K562 (cell line): ENCODE results near the gene ABI2. TPM values are rescaled to one million over a fixed set of nuclear protein-coding genes. Genes with fewer than 3 reads are reported as not detected.

ENCODE experiments used
- ATAC-seq: fragments of 200-7000 bp; cut with Tn5 transposase; 3 replicates; pipeline ENCODE4 v1.9.1; 2020; ENCODE audit warnings: moderate library complexity
- BruUV-seq: library from RNA; stranded (reverse); fragments of 400-500 nt; replicated peaks from 2 replicates; lab custom pipeline; 2021; lab: Mats Ljungman, UMichigan
- CTCF ChIA-PET: fragments of 300-600 bp; formaldehyde crosslinking; extraction: SDS; loops from one replicate; lab custom pipeline; 2021; ENCODE audit warnings: low intra/inter-chr PET ratio; lab: Yijun Ruan, JAX
- POLR2A ChIA-PET: fragments of 300-600, 350-650 bp; sonication (Branson Sonifier 250); formaldehyde crosslinking; extraction: SDS; loops from one replicate; lab custom pipeline; 2021; ENCODE audit warnings: antibody characterized with exemption, inconsistent platforms; lab: Yijun Ruan, JAX
- DNase-seq, 4 experiments: peaks; one replicate each; pipeline versions ENCODE4 v3.0.0 to v3.0.0-alpha.2; 2011 to 2018; ENCODE audit warnings: low spot score in 3 of 4, mixed read lengths in 3 of 4; ENCODE audit errors: extremely low read depth in 1 of 4
- FAIRE-seq: peaks from 2 replicates; lab custom pipeline; 2011; peaks lifted over from hg19 to GRCh38; lab: Jason Lieb, UNC
- H2AFZ ChIP-seq: 2 replicates; pipeline ENCODE4 v1.6.0; 2011; ENCODE audit warnings: low read depth, low read length, control low read depth, inconsistent platforms
- H3K27ac ChIP-seq: fragments of 200-600 bp; 3 replicates; pipeline ENCODE4 v1.8.0; 2011; ENCODE audit warnings: low read depth, mild to moderate bottlenecking, control low read depth, inconsistent platforms, low read length, moderate library complexity, mixed read lengths; ENCODE audit errors: extremely low read depth
- H3K27me3 ChIP-seq, 2 experiments: fragments of 300-600 bp in 1 of 2; 2 replicates in 1 of 2; 3 replicates in 1 of 2; pipeline versions ENCODE4 v1.6.0 to v1.8.0; 2011; ENCODE audit warnings: inconsistent platforms in 2 of 2, low read length in 2 of 2, mild to moderate bottlenecking in 1 of 2, mixed read lengths in 1 of 2, moderate library complexity in 1 of 2; ENCODE audit not compliant: control insufficient read depth in 2 of 2, insufficient read depth in 2 of 2
- H3K36me3 ChIP-seq: fragments of 300-600 bp; 3 replicates; pipeline ENCODE4 v1.8.0; 2011; ENCODE audit warnings: mild to moderate bottlenecking, low read length, inconsistent platforms; ENCODE audit not compliant: control insufficient read depth, insufficient read depth
- H3K4me1 ChIP-seq, 2 experiments: fragments of 200-600 bp in 1 of 2; replicated peaks in 1 of 2; 2 replicates in 1 of 2; 3 replicates in 1 of 2; pipeline versions ENCODE4 v1.5.1 to v1.8.0; 2011; ENCODE audit warnings: inconsistent platforms in 2 of 2, low read length in 2 of 2, mild to moderate bottlenecking in 1 of 2, mixed read lengths in 1 of 2, moderate library complexity in 1 of 2; ENCODE audit not compliant: control insufficient read depth in 2 of 2, insufficient read depth in 2 of 2
- H3K4me2 ChIP-seq: 2 replicates; pipeline ENCODE4 v1.6.1; 2011; ENCODE audit warnings: low read length, control low read depth, inconsistent platforms, mixed read lengths; ENCODE audit not compliant: insufficient read depth
- H3K4me3 ChIP-seq: fragments of 200-600 bp; sonication (generic), shearing (Covaris generic); 2 replicates; pipeline ENCODE4 v1.5.1; 2016; ENCODE audit warnings: control low read depth, inconsistent platforms
- H3K79me2 ChIP-seq: fragments of 200-600 bp; 3 replicates; pipeline ENCODE4 v1.8.0; 2011; ENCODE audit warnings: low read length, inconsistent platforms; ENCODE audit not compliant: control insufficient read depth, insufficient read depth
- H3K9ac ChIP-seq, 2 experiments: 2 replicates each; pipeline versions ENCODE4 v1.6.0 to v1.6.1; 2011; ENCODE audit warnings: low read depth in 2 of 2, low read length in 2 of 2, control low read depth in 1 of 2, inconsistent platforms in 1 of 2, mild to moderate bottlenecking in 1 of 2, mixed read lengths in 1 of 2; ENCODE audit not compliant: insufficient read depth in 1 of 2
- H3K9me1 ChIP-seq: one replicate; pipeline ENCODE4 v1.6.0; 2011; ENCODE audit warnings: inconsistent platforms, mild to moderate bottlenecking, low read length, moderate library complexity; ENCODE audit not compliant: control insufficient read depth, insufficient read depth
- H3K9me3 ChIP-seq: replicated peaks from 2 replicates; pipeline ENCODE4 v1.5.1; 2011; ENCODE audit warnings: low read depth, low read length, inconsistent platforms; ENCODE audit not compliant: control insufficient read depth, insufficient read depth
- H4K20me1 ChIP-seq: replicated peaks from 2 replicates; pipeline ENCODE4 v1.6.1; 2011; ENCODE audit warnings: low read length, inconsistent platforms, mixed read lengths; ENCODE audit not compliant: control insufficient read depth, insufficient read depth
- ELF2 ChIP-seq: fragments of 250-450 bp; sonication (Bioruptor Pico); IDR thresholded peaks from 2 replicates; pipeline ENCODE4 v1.5.0; 2021; ENCODE audit warnings: mild to moderate bottlenecking
- HNRNPL ChIP-seq: fragments of 200-400 bp; formaldehyde crosslinking; IDR thresholded peaks from 2 replicates; pipeline ENCODE4 v1.6.1; 2017; ENCODE audit warnings: low read depth, mild to moderate bottlenecking, low read length
- NONO ChIP-seq, 2 experiments: fragments of 200-400 bp in 1 of 2; fragments of 450-650 bp in 1 of 2; formaldehyde crosslinking in 1 of 2; IDR thresholded peaks; 2 replicates each; pipeline ENCODE4 v1.6.1; 2017; ENCODE audit warnings: low read depth in 2 of 2, mild to moderate bottlenecking in 2 of 2, moderate library complexity in 2 of 2, low read length in 1 of 2
- POLR2AphosphoS5 ChIP-seq: IDR thresholded peaks from 2 replicates; pipeline ENCODE4 v1.6.1; 2011; ENCODE audit warnings: mild to moderate bottlenecking, low read depth, low read length, moderate library complexity; ENCODE audit not compliant: control insufficient read depth, insufficient read depth
- TAF7 ChIP-seq: fragments of 450-650 bp; IDR thresholded peaks from 2 replicates; pipeline ENCODE4 v1.6.1; 2016; ENCODE audit warnings: missing genetic modification characterization, missing compliant biosample characterization
- WHSC1 ChIP-seq: IDR thresholded peaks from one replicate; pipeline ENCODE4 v1.6.1; 2012; ENCODE audit warnings: low read length, control low read depth, inconsistent platforms
- ZNF239 ChIP-seq: fragments of 250-450 bp; sonication (Bioruptor Pico); IDR thresholded peaks from 2 replicates; pipeline ENCODE4 v1.4.0; 2020; ENCODE audit warnings: mild to moderate bottlenecking
- ZNF316 ChIP-seq: fragments of 450-650 bp; IDR thresholded peaks from 2 replicates; pipeline ENCODE4 v1.6.1; 2016
- WGBS: fragments of 100-300 bp; shearing (Covaris generic); methylation state at CpG from one replicate; pipeline ENCODE4 v1.1.6; 2016; ENCODE audit warnings: low coverage, mixed read lengths; ENCODE audit not compliant: insufficient coverage; ENCODE audit errors: missing lambda C conversion rate; 5-methylcytosine and 5-hydroxymethylcytosine counted together
- in situ Hi-C: fragments of 300-500 bp; cut with MboI; formaldehyde crosslinking; loops from 4 replicates; pipeline ENCODE4 v1.15.0; 2018; ENCODE audit warnings: inconsistent platforms, mixed read lengths
- intact Hi-C: fragments of 100-400 bp; cut with micrococcal nuclease; formaldehyde crosslinking; loops from 2 replicates; pipeline ENCODE4 v1.14.2; 2022
- polyA plus RNA-seq, 8 experiments: library from polyadenylated mRNA; depleted of rRNA in 4 of 8; stranded (reverse) in 5 of 8; unstranded in 3 of 8; fragments of >200 nt; fragmentation: Nextera tagmentation in 2 of 8; fragmentation: Illumina TruSeq in 1 of 8; extraction: Ambion mirVana in 2 of 8; extraction: Trizol in 1 of 8; gene quantifications; 2 replicates each; pipeline versions ENCODE4 v1.2.1 to v1.2.3, GENCODE V29; 2011 to 2014; ENCODE audit warnings: inconsistent platforms in 1 of 8, missing spikeins in 1 of 8
- total RNA-seq, 7 experiments: library from RNA; depleted of rRNA in 6 of 7; stranded (reverse); fragments of >200 nt in 6 of 7; fragmentation: Illumina TruSeq in 2 of 7; extraction: Trizol in 2 of 7; gene quantifications; 2 replicates each; pipeline versions ENCODE4 v1.2.1 to v1.2.3, GENCODE V29; 2011 to 2021; ENCODE audit warnings: low replicate concordance in 1 of 7
- TF ChIP-seq, protein P1 (sequence below), 3 experiments: IDR thresholded peaks in 2 of 3; conservative IDR thresholded peaks in 1 of 3; 2 replicates each; pipeline ENCODE4 v1.5.1; 2011 to 2012; ENCODE audit warnings: low read length in 3 of 3, mild to moderate bottlenecking in 3 of 3, control low read depth in 2 of 3, improper control_type of control experiment in 1 of 3, inconsistent platforms in 1 of 3, low read depth in 1 of 3, mixed read lengths in 1 of 3, moderate library complexity in 1 of 3; ENCODE audit not compliant: insufficient read depth in 2 of 3

The ABI2 gene
- total and polyA plus RNA-seq, 9 of the 15 experiments (the other 6 are each of a cell fraction or from before 2014, with no cell fraction given) = 5.3 to 24.3 (median 12.2) TPM

DNA sequence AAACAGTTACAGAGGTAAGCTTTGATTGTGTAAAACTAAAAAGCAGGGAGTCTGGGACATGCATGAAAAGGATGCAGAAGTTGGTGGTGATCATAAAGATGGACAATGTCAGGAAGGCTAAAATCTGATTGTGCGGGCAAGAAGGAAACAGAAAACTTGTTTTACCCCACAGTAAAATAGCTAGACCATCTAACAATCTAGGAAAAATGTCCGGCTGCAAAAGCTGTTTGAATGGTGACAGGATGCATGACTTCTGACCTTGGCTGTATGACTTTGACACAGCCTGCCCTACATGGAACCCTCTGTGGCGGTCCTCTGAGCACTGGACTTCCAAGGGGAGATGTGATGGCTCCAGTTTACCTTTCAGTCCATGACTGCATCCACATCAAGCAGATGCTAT, 113.3 kb downstream of the ABI2 start:
- 80% methylated on average over 3 of the region's 3 CpGs for WGBS
- no peaks in the 10 kb centered on the region for H3K27me3 ChIP-seq
- H3K27ac ChIP-seq = no peak overlapping the region
- in situ Hi-C loops (no loop called here), intact Hi-C loops (no loop called here)
- no peak overlapping the region for H3K4me2 ChIP-seq
- ChIA-PET CTCF (no interaction called here), POLR2A (interaction anchor here (0.5 kb wide), 1 partner anchor 884 kb away, joined by 3 read pairs; no protein-coding TSS in a partner anchor)
- ATAC-seq (no peak), DNase-seq (no peak), FAIRE-seq (no peak)
- H4K20me1 ChIP-seq = no peaks in the 10 kb centered on the region
- no peaks in the 10 kb centered on the region for H3K9me1 ChIP-seq
- H3K36me3 ChIP-seq = no peaks in the 10 kb centered on the region
- TF ChIP-seq HNRNPL = no peak
- TF ChIP-seq ELF2 (CRISPR knock-in tag) = no peak
- TF ChIP-seq POLR2AphosphoS5 = no peak
- TF ChIP-seq ZNF239 = no peak
- no peak for TF ChIP-seq WHSC1
- no peak for TF ChIP-seq NONO (IDR thresholded peaks at IDR 0.05; ENCODE audit: low read depth in 2 of 2, low read length in 1 of 2)
- TF ChIP-seq ZNF316 = no peak
- TF ChIP-seq TAF7 (tag) = no peak
- TF ChIP-seq, protein P1, sequence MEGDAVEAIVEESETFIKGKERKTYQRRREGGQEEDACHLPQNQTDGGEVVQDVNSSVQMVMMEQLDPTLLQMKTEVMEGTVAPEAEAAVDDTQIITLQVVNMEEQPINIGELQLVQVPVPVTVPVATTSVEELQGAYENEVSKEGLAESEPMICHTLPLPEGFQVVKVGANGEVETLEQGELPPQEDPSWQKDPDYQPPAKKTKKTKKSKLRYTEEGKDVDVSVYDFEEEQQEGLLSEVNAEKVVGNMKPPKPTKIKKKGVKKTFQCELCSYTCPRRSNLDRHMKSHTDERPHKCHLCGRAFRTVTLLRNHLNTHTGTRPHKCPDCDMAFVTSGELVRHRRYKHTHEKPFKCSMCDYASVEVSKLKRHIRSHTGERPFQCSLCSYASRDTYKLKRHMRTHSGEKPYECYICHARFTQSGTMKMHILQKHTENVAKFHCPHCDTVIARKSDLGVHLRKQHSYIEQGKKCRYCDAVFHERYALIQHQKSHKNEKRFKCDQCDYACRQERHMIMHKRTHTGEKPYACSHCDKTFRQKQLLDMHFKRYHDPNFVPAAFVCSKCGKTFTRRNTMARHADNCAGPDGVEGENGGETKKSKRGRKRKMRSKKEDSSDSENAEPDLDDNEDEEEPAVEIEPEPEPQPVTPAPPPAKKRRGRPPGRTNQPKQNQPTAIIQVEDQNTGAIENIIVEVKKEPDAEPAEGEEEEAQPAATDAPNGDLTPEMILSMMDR (IDR thresholded peaks at IDR 0.05 in 2 of 3, conservative IDR thresholded peaks at IDR 0.05 in 1 of 3; ENCODE audit: insufficient read depth in 2 of 3, low read depth in 1 of 3, low read length in 3 of 3) = no peak
- no peak overlapping the region for H3K4me3 ChIP-seq
- no peaks in the 10 kb centered on the region for H3K9me3 ChIP-seq
- H3K79me2 ChIP-seq = no peaks in the 10 kb centered on the region
- no TSS peak for BruUV-seq
- H2AFZ ChIP-seq = no peak overlapping the region
- H3K4me1 ChIP-seq = peaks cover 0 to 9% of the 10 kb centered on the region in 2 experiments; a peak in 3 of 5 replicates
- no peak overlapping the region for H3K9ac ChIP-seq
